HUES64 (cell line): ENCODE measurements around the gene SND1.

Experiments
- H3K27ac ChIP-seq: 2 replicates; pipeline ENCODE4 v1.7.0; 2013; ENCODE audit warnings: low read depth, low read length, inconsistent platforms
- H3K27me3 ChIP-seq: 2 replicates; pipeline ENCODE4 v1.6.1; 2013; ENCODE audit warnings: mild to moderate bottlenecking, low read length; ENCODE audit not compliant: insufficient read depth
- H3K36me3 ChIP-seq: 2 replicates; pipeline ENCODE4 v1.6.1; 2013; ENCODE audit warnings: mild to moderate bottlenecking, low read length; ENCODE audit not compliant: insufficient read depth
- H3K4me1 ChIP-seq: 2 replicates; pipeline ENCODE4 v1.6.1; 2013; ENCODE audit warnings: mild to moderate bottlenecking, low read length, moderate library complexity; ENCODE audit not compliant: insufficient read depth
- H3K4me3 ChIP-seq: 2 replicates; pipeline ENCODE4 v1.5.1; 2013; ENCODE audit warnings: mild to moderate bottlenecking, low read length, moderate library complexity
- H3K9ac ChIP-seq: 2 replicates; pipeline ENCODE4 v1.6.1; 2013; ENCODE audit warnings: mild to moderate bottlenecking, low read depth, low read length
- H3K9me3 ChIP-seq: 2 replicates; pipeline ENCODE4 v1.6.1; 2013; ENCODE audit warnings: low read depth, low read length; ENCODE audit not compliant: insufficient read depth
- WGBS: fragments of 150-250, 120-280 bp; methylation state at CpG from one replicate; pipeline ENCODE4 v1.1.7; 2013; ENCODE audit warnings: missing lambda C conversion rate; 5-methylcytosine and 5-hydroxymethylcytosine counted together

SND1 gene

DNA sequence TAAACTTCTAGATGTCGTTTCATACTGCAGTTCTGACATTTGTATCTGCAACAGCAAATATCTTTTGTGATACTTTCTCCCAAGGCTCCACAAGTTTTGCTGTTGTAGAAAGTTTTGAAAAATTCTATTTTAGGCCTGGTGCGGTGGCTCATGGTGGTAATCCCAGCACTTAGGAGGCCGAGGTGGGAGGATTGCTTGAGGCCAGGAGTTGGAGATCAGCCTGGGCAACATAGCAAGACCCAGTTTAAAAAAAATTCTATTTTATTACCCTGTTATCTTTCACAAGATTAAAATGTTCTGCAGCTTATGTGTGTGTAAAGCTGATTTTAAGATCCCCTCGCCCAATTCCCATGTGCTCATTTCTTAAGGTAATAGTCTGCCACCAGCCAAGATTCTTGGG, 1.4 kb downstream of the SND1 start:
- no peak overlapping the region for H3K27ac ChIP-seq
- peak overlapping the region; percentile 99 for H3K4me3 ChIP-seq

DNA sequence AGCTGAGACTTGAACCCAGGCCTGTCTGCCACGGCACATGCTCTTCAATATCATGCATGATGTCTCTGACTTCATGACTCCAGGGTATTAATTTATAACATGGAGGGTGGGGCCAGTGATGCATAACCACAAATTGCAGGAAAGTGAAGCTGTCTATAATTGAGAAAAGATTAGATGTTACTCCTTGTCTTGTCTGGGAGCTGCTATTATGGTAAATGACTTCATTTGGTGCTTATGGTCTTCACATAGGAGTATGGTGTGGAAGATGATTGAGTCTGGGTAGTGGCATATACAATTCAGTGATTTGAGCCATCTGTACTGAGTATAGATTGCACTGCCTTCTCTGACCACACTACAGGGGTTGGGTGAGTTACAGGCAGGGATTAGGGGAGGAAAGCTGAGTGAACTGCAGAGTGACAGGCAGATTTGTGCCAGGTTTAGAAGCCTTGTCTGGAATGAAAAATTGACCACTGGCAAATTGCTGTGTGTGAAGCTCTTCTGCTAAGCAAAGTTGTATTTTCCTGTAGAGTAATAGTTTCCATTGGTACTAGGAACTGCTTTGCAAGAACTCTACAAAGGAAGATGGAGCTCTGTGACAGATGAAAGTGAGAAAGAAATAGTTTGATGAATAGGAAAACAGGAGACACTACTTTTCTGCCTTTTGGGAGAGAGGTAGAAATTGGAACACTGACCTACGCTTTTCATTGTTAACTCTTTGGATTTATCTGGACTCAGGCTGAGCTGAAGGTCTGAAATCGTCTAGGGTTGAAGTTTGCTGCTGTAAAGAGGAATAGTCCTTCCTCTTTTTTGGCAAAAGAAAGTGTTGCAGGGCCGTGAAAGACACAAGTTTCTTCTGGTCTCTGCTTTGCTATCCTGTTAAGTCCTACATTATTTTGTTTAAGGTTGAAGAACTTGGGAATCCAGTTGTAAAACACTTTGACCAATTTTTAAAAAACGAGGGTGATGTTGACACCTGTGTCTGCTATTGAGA, 2.7 kb downstream of the SND1 start:
- Histone ChIP-seq H3K9me3 (no peaks in the 10 kb centered on the region), H3K4me3 (peak overlapping the region; percentile 99), H3K9ac (0 out of 2 replicates have a peak overlapping the region, but pooled peaks have one; percentile 42), H3K27ac (no peak overlapping the region), H3K36me3 (peaks cover 32% of the 10 kb centered on the region), H3K4me1 (peaks cover 48% of the 10 kb centered on the region), H3K27me3 (no peaks in the 10 kb centered on the region)
- 83% methylated on average over 5 of the region's 5 CpGs for WGBS

More for the DNA sequence above, 1.4 kb downstream of the SND1 start:
- Histone ChIP-seq H3K27me3 (no peaks in the 10 kb centered on the region), H3K36me3 (peaks cover 20% of the 10 kb centered on the region), H3K9ac (peak overlapping the region; percentile 95; the same call in 1 of the 2 replicates), H3K9me3 (no peaks in the 10 kb centered on the region), H3K4me1 (peaks cover 39% of the 10 kb centered on the region)
- WGBS, result 93% methylated on average over 3 of the region's 4 CpGs

DNA sequence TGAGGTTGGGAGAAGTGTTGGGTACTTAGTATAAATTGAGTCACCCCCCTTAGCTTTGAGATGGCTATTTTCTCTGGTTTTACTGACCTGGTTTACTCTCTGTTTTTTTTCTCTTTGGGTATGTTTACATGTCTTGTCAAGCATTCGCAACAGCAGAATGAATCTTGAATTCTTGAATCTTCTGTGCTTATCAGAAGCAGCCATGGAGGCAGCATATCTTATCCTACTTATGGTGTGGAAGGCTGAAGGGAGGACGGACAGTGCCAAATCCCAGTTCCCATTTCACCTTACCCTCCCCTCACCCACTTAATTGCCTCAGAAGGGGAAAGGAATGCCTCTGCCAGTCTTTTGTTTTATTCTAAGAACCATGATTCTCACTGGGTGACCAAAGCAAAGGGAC, 3.7 kb downstream of the SND1 start:
- WGBS, result 81% methylated on average over 2 of the region's 2 CpGs
- Histone ChIP-seq H3K4me1 (peaks cover 55% of the 10 kb centered on the region), H3K9ac (no peak overlapping the region), H3K27me3 (no peaks in the 10 kb centered on the region), H3K9me3 (no peaks in the 10 kb centered on the region), H3K4me3 (0 out of 2 replicates have a peak overlapping the region, but pooled peaks have one; percentile 9), H3K27ac (no peak overlapping the region), H3K36me3 (peaks cover 41% of the 10 kb centered on the region)

DNA sequence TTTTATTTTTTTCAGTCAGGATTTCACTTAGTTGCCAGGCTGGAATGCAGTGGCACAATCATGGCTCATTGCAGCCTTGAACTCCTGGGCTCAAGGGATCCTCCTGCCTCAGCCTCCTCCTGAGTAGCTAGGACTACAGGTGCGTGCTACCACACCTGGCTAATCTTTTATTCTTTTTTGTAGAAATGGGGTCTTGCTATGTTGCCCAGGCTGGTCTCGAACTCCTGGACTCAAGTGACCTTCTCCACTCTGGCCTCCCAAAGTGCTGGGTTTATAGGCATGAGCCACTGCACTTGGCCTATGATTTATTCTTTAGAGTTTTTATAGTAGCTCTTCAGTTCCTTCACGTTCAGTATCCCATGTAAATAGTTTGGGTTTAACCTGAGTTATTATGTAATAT, 5.5 kb downstream of the SND1 start:
- H3K27me3 ChIP-seq, result no peaks in the 10 kb centered on the region
- no peak overlapping the region for H3K27ac ChIP-seq
- H3K4me3 ChIP-seq, result no peak overlapping the region
- peaks cover 59% of the 10 kb centered on the region for H3K4me1 ChIP-seq
- WGBS, result 99% methylated on average over 3 of the region's 3 CpGs
- H3K9me3 ChIP-seq, result no peaks in the 10 kb centered on the region
- H3K9ac ChIP-seq, result no peak overlapping the region
- H3K36me3 ChIP-seq, result peaks cover 50% of the 10 kb centered on the region

DNA sequence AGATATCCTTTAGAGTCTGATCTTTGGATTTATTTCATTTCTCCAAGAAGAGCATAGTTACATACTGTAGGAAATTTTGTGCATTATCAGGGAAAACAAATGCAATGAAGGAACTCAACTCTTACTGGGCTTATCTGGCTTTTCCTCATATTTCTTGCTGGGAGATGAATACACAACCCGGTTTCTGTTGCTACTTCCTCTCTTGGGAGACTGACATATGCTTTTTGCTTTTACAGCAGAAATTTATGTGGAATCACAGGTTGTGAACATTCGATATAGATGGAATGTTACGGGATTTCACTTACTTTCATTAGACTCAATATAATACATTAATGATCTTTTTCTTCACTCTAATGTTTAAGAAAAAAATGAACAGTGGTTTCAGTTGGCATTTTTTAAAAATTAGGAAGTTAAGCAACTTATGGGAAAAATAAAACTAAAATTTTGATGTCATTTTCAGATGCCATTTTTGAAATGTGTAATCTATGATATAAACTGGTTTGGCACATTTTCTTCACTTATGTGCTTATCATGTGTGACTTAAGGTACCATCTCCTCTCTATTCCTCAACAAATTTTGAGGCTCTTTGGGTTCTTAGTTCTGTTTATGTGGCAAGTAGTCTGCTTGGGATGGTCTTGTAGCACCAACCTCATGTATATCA, 7.1 kb downstream of the SND1 start:
- Histone ChIP-seq H3K4me3 (no peak overlapping the region), H3K9ac (no peak overlapping the region), H3K9me3 (no peaks in the 10 kb centered on the region), H3K36me3 (peaks cover 46% of the 10 kb centered on the region), H3K27me3 (no peaks in the 10 kb centered on the region), H3K27ac (no peak overlapping the region), H3K4me1 (peaks cover 48% of the 10 kb centered on the region)
- 98% methylated on average over 2 of the region's 3 CpGs for WGBS

DNA sequence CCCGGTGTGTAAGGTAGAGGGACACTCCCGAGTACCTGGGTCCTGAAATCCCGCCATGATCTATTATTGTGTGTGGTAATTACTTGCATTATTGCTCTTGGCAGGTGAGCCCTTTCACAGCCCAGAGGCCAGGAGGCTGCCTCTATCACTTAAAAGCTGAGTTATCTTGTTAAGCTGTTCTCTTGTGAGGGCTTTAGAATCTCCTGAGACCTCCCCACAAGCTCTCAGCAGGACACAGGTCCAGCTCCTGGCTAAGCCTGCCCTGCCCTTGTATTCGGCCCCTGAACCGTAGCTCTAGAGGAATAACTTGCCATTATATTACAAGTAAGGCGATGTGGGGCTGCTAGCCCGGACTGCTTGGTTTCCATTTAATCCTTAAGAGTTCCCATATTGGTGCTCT, 13.9 kb downstream of the SND1 start:
- Histone ChIP-seq H3K27ac (peak overlapping the region; percentile 34; the same call in 1 of the 2 replicates), H3K36me3 (peaks cover 8% of the 10 kb centered on the region; the same call in 1 of the 2 replicates), H3K27me3 (no peaks in the 10 kb centered on the region; the same call in 1 of the 2 replicates), H3K9ac (no peak overlapping the region), H3K4me3 (0 out of 2 replicates have a peak overlapping the region, but pooled peaks have one; percentile 9), H3K4me1 (peaks cover 40% of the 10 kb centered on the region), H3K9me3 (no peaks in the 10 kb centered on the region)
- 25% methylated on average over 7 of the region's 7 CpGs for whole genome bisulfite sequencing

DNA sequence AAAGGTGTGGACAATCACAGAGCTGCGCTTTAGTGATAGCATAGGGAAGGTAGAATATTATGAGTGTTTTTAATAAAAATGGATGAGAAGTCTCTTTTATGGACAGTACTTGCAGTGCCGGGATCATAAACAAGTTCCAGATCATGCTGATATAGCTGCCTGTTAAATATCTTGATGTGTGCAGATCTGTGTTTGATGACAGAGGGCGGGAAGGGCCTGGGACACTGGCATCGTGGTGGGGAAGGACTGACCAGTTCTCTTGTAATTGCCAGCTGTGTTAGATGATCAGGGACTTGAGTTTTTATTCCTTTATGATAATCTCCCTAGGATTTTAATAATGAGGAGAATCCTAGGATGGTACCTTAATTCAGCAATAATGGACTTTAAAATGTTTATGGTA, 14.6 kb downstream of the SND1 start:
- H3K36me3 ChIP-seq, result 0 out of 2 replicates have a peak, but pooled peaks cover 4% of the 10 kb centered on the region
- 87% methylated on average over 4 of the region's 4 CpGs for WGBS
- peak overlapping the region; percentile 34; the same call in 1 of the 2 replicates for H3K27ac ChIP-seq

DNA sequence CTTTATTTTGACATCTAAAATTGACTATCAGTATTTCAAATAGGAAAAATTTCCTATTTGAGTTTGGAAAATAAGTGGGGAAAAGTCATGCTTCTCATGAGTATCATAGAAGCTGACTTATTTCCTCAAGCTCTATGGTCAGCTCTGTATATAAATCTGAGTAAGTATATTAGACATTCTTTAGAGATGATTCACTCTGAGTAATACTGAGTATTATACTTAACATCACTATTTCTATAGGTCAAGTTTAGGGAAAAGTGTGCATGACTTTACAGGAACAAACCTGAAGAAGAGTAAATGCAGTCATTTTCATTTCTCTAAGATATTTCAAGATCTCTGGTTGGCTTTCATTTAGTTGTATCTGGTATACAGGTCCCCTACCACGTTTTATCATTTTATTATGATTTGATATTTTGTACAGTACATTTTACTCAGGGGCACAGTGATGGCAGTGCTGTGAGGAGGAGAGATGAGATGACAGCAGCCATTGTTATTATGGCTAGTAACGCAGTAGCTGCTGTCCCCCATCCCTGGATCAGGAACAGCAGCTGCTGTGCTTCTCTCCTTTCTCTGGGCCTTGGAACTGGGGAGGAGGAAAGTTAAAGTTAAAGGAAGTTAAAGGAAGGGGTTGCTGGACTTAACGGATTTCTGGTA, 15.2 kb downstream of the SND1 start:
- Histone ChIP-seq H3K36me3 (0 out of 2 replicates have a peak, but pooled peaks cover 4% of the 10 kb centered on the region), H3K4me3 (no peak overlapping the region), H3K9ac (no peak overlapping the region), H3K9me3 (no peaks in the 10 kb centered on the region), H3K27me3 (no peaks in the 10 kb centered on the region; the same call in 1 of the 2 replicates), H3K27ac (no peak overlapping the region), H3K4me1 (peaks cover 34% of the 10 kb centered on the region)
- WGBS, result 76% methylated on average over 2 of the region's 3 CpGs

More for the DNA sequence above, 14.6 kb downstream of the SND1 start:
- Histone ChIP-seq H3K4me3 (no peak overlapping the region), H3K27me3 (no peaks in the 10 kb centered on the region; the same call in 1 of the 2 replicates), H3K9ac (no peak overlapping the region), H3K9me3 (no peaks in the 10 kb centered on the region), H3K4me1 (peaks cover 34% of the 10 kb centered on the region)

DNA sequence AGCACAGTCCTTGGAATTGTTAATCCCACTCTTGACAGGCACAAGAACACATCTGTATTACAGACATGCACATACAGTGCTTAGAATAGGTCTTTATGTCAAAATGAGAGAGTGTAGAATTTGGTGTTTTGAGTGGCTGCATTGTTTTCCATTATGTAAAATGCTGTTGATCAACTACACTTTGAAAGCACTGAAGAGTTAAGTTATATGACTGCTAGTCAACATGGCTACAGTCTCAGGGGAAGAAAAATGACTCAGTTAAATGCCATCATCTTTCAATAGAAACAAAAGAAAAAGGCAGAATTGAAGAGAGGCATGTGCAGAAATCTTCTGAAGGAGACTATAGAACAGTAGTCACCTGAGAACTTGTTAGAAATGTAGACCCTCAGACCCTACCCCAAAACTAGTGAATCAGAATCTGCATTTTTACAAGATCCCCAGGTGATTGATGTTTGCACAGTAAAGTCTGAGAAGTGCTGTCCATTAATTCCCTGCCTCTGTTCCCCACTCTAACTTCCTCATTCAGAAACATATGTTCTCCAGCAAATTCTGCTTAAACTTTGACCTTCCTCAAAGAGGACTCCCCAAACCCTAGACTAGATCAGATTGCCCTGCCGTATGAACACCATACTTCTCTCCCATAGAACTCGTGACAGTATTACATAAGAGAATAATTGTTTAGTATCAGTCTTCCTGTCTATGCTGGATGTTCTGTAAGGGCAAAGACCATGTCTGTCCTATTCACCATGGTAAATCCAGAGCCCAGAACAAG, 16.0 kb downstream of the SND1 start:
- Histone ChIP-seq H3K4me3 (no peak overlapping the region), H3K36me3 (peaks cover 7% of the 10 kb centered on the region; the same call in 1 of the 2 replicates), H3K4me1 (peaks cover 34% of the 10 kb centered on the region), H3K9ac (no peak overlapping the region), H3K27ac (no peak overlapping the region), H3K9me3 (no peaks in the 10 kb centered on the region; the same call in 1 of the 2 replicates), H3K27me3 (no peaks in the 10 kb centered on the region; the same call in 1 of the 2 replicates)
- WGBS, result 65% methylated on average over 2 of the region's 2 CpGs

DNA sequence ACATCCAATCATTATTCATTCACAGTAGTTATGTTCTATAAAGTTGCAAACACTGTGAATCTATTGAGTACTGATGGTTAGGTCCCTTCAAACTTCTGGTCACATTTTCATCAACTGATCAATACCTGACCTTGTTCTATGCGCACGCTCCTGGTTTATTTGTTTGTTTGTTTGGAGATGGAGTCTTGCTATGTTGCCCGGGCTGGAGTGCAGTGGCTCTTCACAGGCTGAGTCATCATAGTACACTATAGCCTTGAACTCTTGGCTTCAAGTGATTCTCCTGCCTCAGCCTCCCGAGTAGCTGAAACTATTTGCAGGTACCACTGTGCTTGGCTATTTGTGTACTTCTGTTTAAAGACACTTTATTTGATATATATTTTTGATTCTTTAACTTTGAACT, 19.3 kb downstream of the SND1 start:
- Histone ChIP-seq H3K27ac (no peak overlapping the region), H3K4me1 (peaks cover 32% of the 10 kb centered on the region), H3K9ac (no peak overlapping the region), H3K4me3 (no peak overlapping the region), H3K9me3 (no peaks in the 10 kb centered on the region; the same call in 1 of the 2 replicates), H3K36me3 (peaks cover 17% of the 10 kb centered on the region), H3K27me3 (no peaks in the 10 kb centered on the region; the same call in 1 of the 2 replicates)
- 87% methylated on average over 4 of the region's 4 CpGs for WGBS
